Right atrium auricular region (tissue), 2 donors: Measurements from ENCODE around the gene IL11RA. TPM values are rescaled to one million over a fixed set of nuclear protein-coding genes. Genes with fewer than 3 reads are reported as not detected.

ENCODE experiments used
- DNase-seq: peaks from one replicate; pipeline ENCODE4 v3.0.0-alpha.2; 2019; ENCODE audit warnings: low spot score
- H3K27ac ChIP-seq, 2 donors: fragments of 200-600 bp; sonication (generic); 1 replicate in 1 of 2; 2 replicates in 1 of 2; pipeline ENCODE4 v1.5.1; 2016 to 2019
- H3K27me3 ChIP-seq, 2 donors: fragments of 200-600 bp; sonication (generic); one replicate each; pipeline versions ENCODE4 v1.5.1 to v1.6.0; 2017 to 2019
- H3K36me3 ChIP-seq: fragments of 200-600 bp; sonication (generic); one replicate; pipeline ENCODE4 v1.5.1; 2016
- H3K4me1 ChIP-seq, 2 donors: fragments of 200-600 bp; sonication (generic); one replicate each; pipeline versions ENCODE4 v1.5.1 to v1.6.0; 2017 to 2019
- H3K4me3 ChIP-seq, 2 donors: fragments of 200-600 bp; sonication (generic); 1 replicate in 1 of 2; 2 replicates in 1 of 2; pipeline ENCODE4 v1.5.1; 2017 to 2019; ENCODE audit warnings: mild to moderate bottlenecking in 1 of 2, moderate library complexity in 1 of 2
- H3K9me3 ChIP-seq, 2 donors: fragments of 200-600 bp; sonication (generic); one replicate each; pipeline ENCODE4 v1.5.1; 2019
- total RNA-seq, 2 donors: library from RNA; depleted of rRNA; stranded (reverse); fragments of >200 nt; gene quantifications; one replicate each; pipeline ENCODE4 v1.1.0, GENCODE V29; 2016
- TF ChIP-seq, protein P1 (sequence below), 2 donors: fragments of 200-600 bp; sonication (generic); IDR thresholded peaks; one replicate each; pipeline ENCODE4 v1.5.1; 2019; ENCODE audit warnings: antibody characterized with exemption in 2 of 2

The IL11RA gene
- total RNA-seq, 2 donors from 2014 or later = 58.2 to 108 TPM

DNA sequence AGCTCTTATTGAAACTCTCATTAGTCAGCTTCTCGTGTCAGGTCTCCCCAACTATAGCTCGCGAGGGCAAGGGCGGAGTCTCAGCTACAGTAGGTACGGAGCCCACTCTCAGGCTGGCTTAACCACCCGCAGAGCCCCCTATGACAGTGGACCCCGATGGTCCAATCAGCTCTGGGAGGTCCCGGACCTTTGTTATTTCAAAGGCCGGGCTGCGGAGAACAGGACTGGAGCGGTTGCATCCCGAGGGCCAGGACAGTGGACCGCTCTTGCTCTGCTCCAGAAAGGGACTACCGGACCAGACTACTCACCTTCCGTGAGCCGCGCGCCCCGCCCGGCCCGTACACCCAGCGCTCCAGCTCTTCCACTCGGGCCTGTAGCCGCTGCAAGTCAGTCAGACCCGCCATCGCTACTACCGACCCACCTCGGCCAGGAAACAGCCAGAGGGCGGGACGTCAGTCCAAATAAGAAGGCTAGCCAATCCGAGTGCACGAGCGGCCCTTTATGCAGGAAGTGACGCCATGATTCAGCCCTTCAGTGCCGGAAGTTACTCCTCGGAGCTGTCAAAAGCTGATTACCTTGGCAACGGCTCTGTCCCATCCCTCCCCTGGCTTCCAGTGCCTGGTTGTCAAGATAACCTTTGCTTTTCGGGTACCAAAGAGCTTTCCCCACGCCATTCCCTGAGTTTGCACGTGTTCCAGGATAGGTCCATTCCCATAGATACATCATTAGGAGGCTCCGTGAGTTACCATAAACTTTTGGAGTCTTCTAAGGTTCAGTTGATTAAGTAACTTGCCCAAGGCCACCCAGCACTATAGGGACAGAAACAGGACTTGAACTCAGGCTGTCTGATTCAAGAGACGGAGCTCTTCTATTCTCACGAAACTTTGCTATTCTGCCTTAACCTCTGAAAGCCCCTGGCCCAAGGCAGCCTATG lies 31.7 kb upstream of the IL11RA start, which contains the start of gene DCTN3:
DCTN3 (minus strand) TSS at position 435 of the 934 bp plus-strand sequence; CDS start at position 404, 31 bp downstream.
- DNase-seq = peak; percentile 97
- Histone ChIP-seq H3K27ac (peak within 1 kb of the TSS; percentile 24 to 64), H3K27me3 (peaks cover 8 to 29% of the 10 kb centered on the region in 2 donors), H3K4me3 (peak within 1 kb of the TSS; percentile 85 to 86), H3K36me3 (peaks cover 27% of the 10 kb centered on the region), H3K9me3 (no peaks in the 10 kb centered on the region), H3K4me1 (peaks cover 0 to 26% of the 10 kb centered on the region in 2 donors)
- TF ChIP-seq, protein P1, sequence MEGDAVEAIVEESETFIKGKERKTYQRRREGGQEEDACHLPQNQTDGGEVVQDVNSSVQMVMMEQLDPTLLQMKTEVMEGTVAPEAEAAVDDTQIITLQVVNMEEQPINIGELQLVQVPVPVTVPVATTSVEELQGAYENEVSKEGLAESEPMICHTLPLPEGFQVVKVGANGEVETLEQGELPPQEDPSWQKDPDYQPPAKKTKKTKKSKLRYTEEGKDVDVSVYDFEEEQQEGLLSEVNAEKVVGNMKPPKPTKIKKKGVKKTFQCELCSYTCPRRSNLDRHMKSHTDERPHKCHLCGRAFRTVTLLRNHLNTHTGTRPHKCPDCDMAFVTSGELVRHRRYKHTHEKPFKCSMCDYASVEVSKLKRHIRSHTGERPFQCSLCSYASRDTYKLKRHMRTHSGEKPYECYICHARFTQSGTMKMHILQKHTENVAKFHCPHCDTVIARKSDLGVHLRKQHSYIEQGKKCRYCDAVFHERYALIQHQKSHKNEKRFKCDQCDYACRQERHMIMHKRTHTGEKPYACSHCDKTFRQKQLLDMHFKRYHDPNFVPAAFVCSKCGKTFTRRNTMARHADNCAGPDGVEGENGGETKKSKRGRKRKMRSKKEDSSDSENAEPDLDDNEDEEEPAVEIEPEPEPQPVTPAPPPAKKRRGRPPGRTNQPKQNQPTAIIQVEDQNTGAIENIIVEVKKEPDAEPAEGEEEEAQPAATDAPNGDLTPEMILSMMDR (IDR thresholded peaks at IDR 0.05) = peak in 1 of 2 donors; percentile 23

DNA sequence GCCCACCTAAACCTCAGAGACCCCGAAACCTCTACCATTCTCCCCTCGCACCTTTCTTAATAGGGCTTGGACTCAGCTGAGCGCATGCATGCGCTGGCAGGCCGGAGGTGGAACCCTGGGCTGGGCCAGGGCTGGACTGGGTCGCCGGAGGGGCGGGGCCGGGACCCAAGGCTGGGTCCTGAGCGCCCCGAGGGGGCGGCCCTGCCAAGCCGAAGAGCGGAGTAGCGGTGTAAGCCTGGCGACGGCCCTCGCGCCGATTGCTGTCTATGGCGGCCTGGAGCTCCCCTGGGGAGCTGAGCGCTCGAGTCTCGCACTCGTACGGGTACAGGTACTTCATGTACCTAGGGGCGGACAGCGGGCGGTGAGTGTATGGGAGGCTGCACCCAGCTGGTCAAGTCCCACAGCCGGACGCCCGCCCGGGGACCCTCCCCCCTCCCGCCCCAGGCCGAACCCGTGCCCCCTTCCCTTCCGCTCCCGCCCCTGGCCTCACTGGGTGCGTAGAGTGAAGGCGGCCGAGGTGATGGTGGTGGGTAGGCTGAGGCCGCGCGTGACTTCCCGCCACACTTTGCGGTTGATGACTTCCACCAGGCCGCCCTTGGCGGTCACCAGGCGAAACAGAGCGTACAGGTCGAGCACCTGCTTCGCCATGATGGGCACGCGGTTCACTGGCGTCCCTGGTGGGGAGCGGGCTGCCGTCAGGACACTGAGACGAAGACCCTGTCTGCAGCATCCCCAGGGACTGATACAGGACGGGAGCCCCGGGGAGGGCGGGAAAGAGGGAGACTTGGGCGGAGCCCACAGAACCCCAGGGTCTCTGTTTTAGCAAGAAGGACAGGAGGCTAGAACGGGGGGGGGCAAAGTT lies 28.4 kb upstream of the IL11RA start:
- Histone ChIP-seq H3K27me3 (peaks cover 17 to 46% of the 10 kb centered on the region in 2 donors), H3K4me1 (peaks cover 0 to 30% of the 10 kb centered on the region in 2 donors), H3K4me3 (no peak overlapping the region), H3K36me3 (no peaks in the 10 kb centered on the region), H3K9me3 (no peaks in the 10 kb centered on the region), H3K27ac (no peak overlapping the region)
- no peak for DNase-seq
- TF ChIP-seq, protein P1 (IDR thresholded peaks at IDR 0.05) = no peak

- H3K27ac ChIP-seq = no peak overlapping the region
- no peak for DNase-seq
- TF ChIP-seq, protein P1 (IDR thresholded peaks at IDR 0.05) = no peak
These were observed 27.4 kb upstream of the IL11RA start for GRCh38 chr9:34624475-34625185.

GRCh38 chr9:34625186-34625486 lies 26.8 kb upstream of the IL11RA start:
- H3K36me3 ChIP-seq = no peaks in the 10 kb centered on the region
- TF ChIP-seq, protein P1 (IDR thresholded peaks at IDR 0.05) = no peak
- no peak overlapping the region for H3K4me3 ChIP-seq
- no peak overlapping the region for H3K27ac ChIP-seq
- no peaks in the 10 kb centered on the region for H3K9me3 ChIP-seq
- DNase-seq = no peak
- peaks cover 0 to 26% of the 10 kb centered on the region in 2 donors for H3K4me1 ChIP-seq
- H3K27me3 ChIP-seq = peaks cover 17 to 46% of the 10 kb centered on the region in 2 donors

More at GRCh38 chr9:34624475-34625185, 27.4 kb upstream of the IL11RA start:
- H3K27me3 ChIP-seq = peaks cover 17 to 46% of the 10 kb centered on the region in 2 donors
- no peaks in the 10 kb centered on the region for H3K36me3 ChIP-seq
- no peak overlapping the region for H3K4me3 ChIP-seq
- no peaks in the 10 kb centered on the region for H3K9me3 ChIP-seq
- peaks cover 0 to 31% of the 10 kb centered on the region in 2 donors for H3K4me1 ChIP-seq
